ENCODE measurements around the gene SSH3.

- TF ChIP-seq, protein P1, sequence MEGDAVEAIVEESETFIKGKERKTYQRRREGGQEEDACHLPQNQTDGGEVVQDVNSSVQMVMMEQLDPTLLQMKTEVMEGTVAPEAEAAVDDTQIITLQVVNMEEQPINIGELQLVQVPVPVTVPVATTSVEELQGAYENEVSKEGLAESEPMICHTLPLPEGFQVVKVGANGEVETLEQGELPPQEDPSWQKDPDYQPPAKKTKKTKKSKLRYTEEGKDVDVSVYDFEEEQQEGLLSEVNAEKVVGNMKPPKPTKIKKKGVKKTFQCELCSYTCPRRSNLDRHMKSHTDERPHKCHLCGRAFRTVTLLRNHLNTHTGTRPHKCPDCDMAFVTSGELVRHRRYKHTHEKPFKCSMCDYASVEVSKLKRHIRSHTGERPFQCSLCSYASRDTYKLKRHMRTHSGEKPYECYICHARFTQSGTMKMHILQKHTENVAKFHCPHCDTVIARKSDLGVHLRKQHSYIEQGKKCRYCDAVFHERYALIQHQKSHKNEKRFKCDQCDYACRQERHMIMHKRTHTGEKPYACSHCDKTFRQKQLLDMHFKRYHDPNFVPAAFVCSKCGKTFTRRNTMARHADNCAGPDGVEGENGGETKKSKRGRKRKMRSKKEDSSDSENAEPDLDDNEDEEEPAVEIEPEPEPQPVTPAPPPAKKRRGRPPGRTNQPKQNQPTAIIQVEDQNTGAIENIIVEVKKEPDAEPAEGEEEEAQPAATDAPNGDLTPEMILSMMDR (IDR thresholded peaks at IDR 0.05): no peak
- no peak for TF ChIP-seq POLR2A (IDR thresholded peaks at IDR 0.05)
- no peak for TF ChIP-seq POLR2AphosphoS5 (IDR thresholded peaks at IDR 0.05)
Measured at GRCh38 chr11:67280788-67281551, 22.4 kb upstream of the SSH3 start.

All from breast epithelium (tissue), 3 donors.